WTC11 (cell line): ENCODE data around the gene SRSF1. TPM values are rescaled to one million over a fixed set of nuclear protein-coding genes. Genes with fewer than 3 reads are reported as not detected.

Source experiments
- ATAC-seq: fragments of 200-7000 bp; cut with Tn5 transposase; 2 replicates; pipeline ENCODE4 v1.10.0; 2021; ENCODE audit warnings: mild to moderate bottlenecking, moderate library complexity
- CTCF ChIA-PET: fragments of 300-600 bp; sonication (Branson Sonifier 250); formaldehyde crosslinking; loops from one replicate; lab custom pipeline; 2021; ENCODE audit warnings: antibody characterized with exemption; lab: Charles Lee
- POLR2A ChIA-PET: fragments of 350-600 bp; sonication (Branson Sonifier 250); formaldehyde crosslinking; loops from one replicate; lab custom pipeline; 2021; ENCODE audit warnings: antibody characterized with exemption; lab: Charles Lee
- DNase-seq: peaks from one replicate; pipeline ENCODE4 v3.0.0; 2021; ENCODE audit warnings: low spot score
- H3K27ac Mint-ChIP-seq: 2 replicates; pipeline ENCODE4 v1.8.0; 2021; ENCODE audit warnings: mixed read lengths
- H3K27me3 Mint-ChIP-seq: 2 replicates; pipeline ENCODE4 v1.8.0; 2021; ENCODE audit warnings: low read depth, mild to moderate bottlenecking, moderate library complexity, mixed read lengths
- H3K36me3 Mint-ChIP-seq: 2 replicates; pipeline ENCODE4 v1.8.0; 2021; ENCODE audit warnings: mixed read lengths
- H3K4me1 Mint-ChIP-seq: 2 replicates; pipeline ENCODE4 v1.8.0; 2022; ENCODE audit warnings: mixed read lengths
- H3K4me3 Mint-ChIP-seq: 2 replicates; pipeline ENCODE4 v1.8.0; 2021; ENCODE audit warnings: mild to moderate bottlenecking, moderate library complexity, mixed read lengths
- H3K9me3 Mint-ChIP-seq: 2 replicates; pipeline ENCODE4 v1.8.0; 2021; ENCODE audit warnings: mixed read lengths
- ATF1 ChIP-seq: sonication (generic); formaldehyde crosslinking; IDR thresholded peaks from 2 replicates; pipeline ENCODE4 v1.8.1; 2023; ENCODE audit warnings: mild to moderate bottlenecking, moderate library complexity, missing genetic modification reagents
- CBFB ChIP-seq: sonication (generic); formaldehyde crosslinking; IDR thresholded peaks from 2 replicates; pipeline ENCODE4 v1.8.1; 2022; ENCODE audit warnings: mild to moderate bottlenecking, low read depth, missing genetic modification reagents
- E2F1 ChIP-seq: sonication (generic); formaldehyde crosslinking; IDR thresholded peaks from 2 replicates; pipeline ENCODE4 v1.8.0; 2022; ENCODE audit warnings: mild to moderate bottlenecking, missing genetic modification reagents
- FOXK1 ChIP-seq: sonication (generic); formaldehyde crosslinking; IDR thresholded peaks from 2 replicates; pipeline ENCODE4 v1.8.0; 2022; ENCODE audit warnings: mild to moderate bottlenecking, moderate library complexity, missing genetic modification reagents
- GABPB1 ChIP-seq: sonication (generic); formaldehyde crosslinking; IDR thresholded peaks from 2 replicates; pipeline ENCODE4 v1.8.1; 2023; ENCODE audit warnings: mild to moderate bottlenecking, missing genetic modification reagents
- HMGA2 ChIP-seq: fragments of 250-450 bp; sonication (Bioruptor Pico); IDR thresholded peaks from 2 replicates; pipeline ENCODE4 v1.4.0; 2021; ENCODE audit warnings: mild to moderate bottlenecking, moderate library complexity
- JUN ChIP-seq: sonication (generic); formaldehyde crosslinking; IDR thresholded peaks from 2 replicates; pipeline ENCODE4 v1.8.0; 2023; ENCODE audit warnings: mild to moderate bottlenecking, missing genetic modification reagents
- NFE2L1 ChIP-seq: sonication (generic); formaldehyde crosslinking; IDR thresholded peaks from 2 replicates; pipeline ENCODE4 v1.8.1; 2023; ENCODE audit warnings: missing genetic modification reagents
- SMAD4 ChIP-seq: sonication (generic); formaldehyde crosslinking; IDR thresholded peaks from 2 replicates; pipeline ENCODE4 v1.8.0; 2022; ENCODE audit warnings: mild to moderate bottlenecking, missing genetic modification reagents
- ZNF281 ChIP-seq: sonication (generic); formaldehyde crosslinking; IDR thresholded peaks from 2 replicates; pipeline ENCODE4 v1.8.0; 2023; ENCODE audit warnings: mild to moderate bottlenecking, missing genetic modification reagents
- ZNF423 ChIP-seq: fragments of 250-450 bp; sonication (Bioruptor Pico); IDR thresholded peaks from 2 replicates; pipeline ENCODE4 v2.1.2; 2022; ENCODE audit warnings: mild to moderate bottlenecking, moderate library complexity
- ZNF512 ChIP-seq: sonication (generic); formaldehyde crosslinking; IDR thresholded peaks from 2 replicates; pipeline ENCODE4 v1.8.1; 2022; ENCODE audit warnings: missing genetic modification reagents, borderline replicate concordance
- total RNA-seq: library from RNA; stranded (reverse); gene quantifications from 3 replicates; pipeline ENCODE4 v1.2.3, GENCODE V29; 2021
- TF ChIP-seq, protein P1 (sequence below): fragments of 250-450 bp; sonication (Bioruptor Pico); IDR thresholded peaks from 2 replicates; pipeline ENCODE4 v1.8.0; 2021; ENCODE audit warnings: mild to moderate bottlenecking
- TF ChIP-seq, protein P2 (sequence below): sonication (generic); formaldehyde crosslinking; IDR thresholded peaks from 2 replicates; pipeline ENCODE4 v1.8.0; 2023; ENCODE audit warnings: missing genetic modification reagents, mild to moderate bottlenecking, borderline replicate concordance
- TF ChIP-seq, protein P3 (sequence below): sonication (generic); formaldehyde crosslinking; IDR thresholded peaks from 2 replicates; pipeline ENCODE4 v1.8.1; 2023; ENCODE audit warnings: mild to moderate bottlenecking, missing genetic modification reagents, borderline replicate concordance

The SRSF1 gene
- total RNA-seq, 1 experiment from 2014 or later: 387 TPM

DNA sequence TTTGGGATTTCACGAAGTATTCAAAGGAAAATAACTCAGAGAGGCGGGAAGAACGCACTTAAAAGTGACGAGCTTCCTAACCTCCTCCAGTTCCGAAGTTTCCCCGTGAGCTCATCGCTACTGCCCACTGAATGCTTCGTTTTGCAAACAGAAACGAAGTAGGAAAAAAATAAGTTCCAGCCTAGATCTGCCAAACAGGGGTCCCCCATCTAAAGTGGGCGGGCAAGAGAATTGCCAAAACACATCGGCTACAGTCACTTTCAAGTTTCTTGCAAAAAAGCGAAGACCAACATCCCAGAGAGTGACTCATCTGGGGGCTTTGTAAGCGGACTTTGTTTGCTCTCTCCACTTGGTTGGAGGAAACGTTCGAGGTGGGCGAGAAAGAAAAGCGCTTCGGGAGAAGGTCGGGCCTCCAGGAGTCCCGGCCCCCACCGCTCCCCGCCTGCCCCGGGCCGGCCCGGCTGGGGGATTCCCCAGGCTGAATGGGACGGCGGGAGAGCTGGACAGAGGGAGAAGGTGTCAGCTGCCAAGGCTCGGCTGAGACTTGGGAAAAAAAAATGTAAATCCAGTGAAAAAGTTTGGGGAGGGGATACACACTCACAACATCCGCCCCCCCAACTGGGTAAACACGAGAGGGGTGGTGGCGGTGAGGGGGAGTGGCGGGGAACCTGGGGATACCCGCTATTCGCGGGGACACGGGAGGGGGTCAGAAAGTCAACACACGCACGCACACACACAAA is 20.0 kb downstream of the SRSF1 start:
- Mint-ChIP-seq H3K9me3 (no peaks in the 10 kb centered on the region), H3K4me1 (peaks cover 69% of the 10 kb centered on the region), H3K27ac (peak overlapping the region; percentile 95), H3K4me3 (peak overlapping the region; percentile 90), H3K36me3 (peaks cover 7% of the 10 kb centered on the region; the same call in 1 of the 2 replicates), H3K27me3 (no peaks in the 10 kb centered on the region)
- peak; percentile 10; the same call in 1 of the 2 replicates for ATAC-seq
- ChIA-PET CTCF (interaction anchor here (0.6 to 3.4 kb wide), 14 partner anchors 8 to 213 kb away, joined by 3 to 13 read pairs (median 5); no protein-coding TSS in a partner anchor), POLR2A (interaction anchor here (0.7 to 1.1 kb wide), 7 partner anchors 10 to 96 kb away, joined by 3 to 6 read pairs (median 3); partner anchors contain the start of genes CUEDC1, DYNLL2 and SRSF1)
- DNase-seq: peak; percentile 40
- TF ChIP-seq ATF1 (CRISPR knock-in tag): no peak
- TF ChIP-seq E2F1 (CRISPR knock-in tag): no peak
- TF ChIP-seq FOXK1 (CRISPR knock-in tag): no peak
- no peak for TF ChIP-seq CBFB (CRISPR knock-in tag)
- TF ChIP-seq, protein P1, sequence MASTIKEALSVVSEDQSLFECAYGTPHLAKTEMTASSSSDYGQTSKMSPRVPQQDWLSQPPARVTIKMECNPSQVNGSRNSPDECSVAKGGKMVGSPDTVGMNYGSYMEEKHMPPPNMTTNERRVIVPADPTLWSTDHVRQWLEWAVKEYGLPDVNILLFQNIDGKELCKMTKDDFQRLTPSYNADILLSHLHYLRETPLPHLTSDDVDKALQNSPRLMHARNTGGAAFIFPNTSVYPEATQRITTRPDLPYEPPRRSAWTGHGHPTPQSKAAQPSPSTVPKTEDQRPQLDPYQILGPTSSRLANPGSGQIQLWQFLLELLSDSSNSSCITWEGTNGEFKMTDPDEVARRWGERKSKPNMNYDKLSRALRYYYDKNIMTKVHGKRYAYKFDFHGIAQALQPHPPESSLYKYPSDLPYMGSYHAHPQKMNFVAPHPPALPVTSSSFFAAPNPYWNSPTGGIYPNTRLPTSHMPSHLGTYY (CRISPR knock-in tag): no peak
- no peak for TF ChIP-seq ZNF281 (CRISPR knock-in tag)
- 0 out of 2 replicates have a peak, but pooled peaks have one; percentile 22 for TF ChIP-seq GABPB1
- TF ChIP-seq ZNF512 (CRISPR knock-in tag): no peak

GRCh38 chr17:57985675-57985974 is 21.4 kb downstream of the SRSF1 start:
- ATAC-seq: no peak
- peak overlapping the region; percentile 19; the same call in 1 of the 2 replicates for H3K4me3 Mint-ChIP-seq
- H3K36me3 Mint-ChIP-seq: peaks cover 18% of the 10 kb centered on the region
- TF ChIP-seq HMGA2: no peak
- TF ChIP-seq SMAD4: no peak
- TF ChIP-seq NFE2L1 (CRISPR knock-in tag): no peak
- TF ChIP-seq, protein P2, sequence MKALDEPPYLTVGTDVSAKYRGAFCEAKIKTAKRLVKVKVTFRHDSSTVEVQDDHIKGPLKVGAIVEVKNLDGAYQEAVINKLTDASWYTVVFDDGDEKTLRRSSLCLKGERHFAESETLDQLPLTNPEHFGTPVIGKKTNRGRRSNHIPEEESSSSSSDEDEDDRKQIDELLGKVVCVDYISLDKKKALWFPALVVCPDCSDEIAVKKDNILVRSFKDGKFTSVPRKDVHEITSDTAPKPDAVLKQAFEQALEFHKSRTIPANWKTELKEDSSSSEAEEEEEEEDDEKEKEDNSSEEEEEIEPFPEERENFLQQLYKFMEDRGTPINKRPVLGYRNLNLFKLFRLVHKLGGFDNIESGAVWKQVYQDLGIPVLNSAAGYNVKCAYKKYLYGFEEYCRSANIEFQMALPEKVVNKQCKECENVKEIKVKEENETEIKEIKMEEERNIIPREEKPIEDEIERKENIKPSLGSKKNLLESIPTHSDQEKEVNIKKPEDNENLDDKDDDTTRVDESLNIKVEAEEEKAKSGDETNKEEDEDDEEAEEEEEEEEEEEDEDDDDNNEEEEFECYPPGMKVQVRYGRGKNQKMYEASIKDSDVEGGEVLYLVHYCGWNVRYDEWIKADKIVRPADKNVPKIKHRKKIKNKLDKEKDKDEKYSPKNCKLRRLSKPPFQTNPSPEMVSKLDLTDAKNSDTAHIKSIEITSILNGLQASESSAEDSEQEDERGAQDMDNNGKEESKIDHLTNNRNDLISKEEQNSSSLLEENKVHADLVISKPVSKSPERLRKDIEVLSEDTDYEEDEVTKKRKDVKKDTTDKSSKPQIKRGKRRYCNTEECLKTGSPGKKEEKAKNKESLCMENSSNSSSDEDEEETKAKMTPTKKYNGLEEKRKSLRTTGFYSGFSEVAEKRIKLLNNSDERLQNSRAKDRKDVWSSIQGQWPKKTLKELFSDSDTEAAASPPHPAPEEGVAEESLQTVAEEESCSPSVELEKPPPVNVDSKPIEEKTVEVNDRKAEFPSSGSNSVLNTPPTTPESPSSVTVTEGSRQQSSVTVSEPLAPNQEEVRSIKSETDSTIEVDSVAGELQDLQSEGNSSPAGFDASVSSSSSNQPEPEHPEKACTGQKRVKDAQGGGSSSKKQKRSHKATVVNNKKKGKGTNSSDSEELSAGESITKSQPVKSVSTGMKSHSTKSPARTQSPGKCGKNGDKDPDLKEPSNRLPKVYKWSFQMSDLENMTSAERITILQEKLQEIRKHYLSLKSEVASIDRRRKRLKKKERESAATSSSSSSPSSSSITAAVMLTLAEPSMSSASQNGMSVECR (CRISPR knock-in tag): no peak
- no peak for TF ChIP-seq JUN (CRISPR knock-in tag)
- no peak for TF ChIP-seq ZNF423
- TF ChIP-seq, protein P3, sequence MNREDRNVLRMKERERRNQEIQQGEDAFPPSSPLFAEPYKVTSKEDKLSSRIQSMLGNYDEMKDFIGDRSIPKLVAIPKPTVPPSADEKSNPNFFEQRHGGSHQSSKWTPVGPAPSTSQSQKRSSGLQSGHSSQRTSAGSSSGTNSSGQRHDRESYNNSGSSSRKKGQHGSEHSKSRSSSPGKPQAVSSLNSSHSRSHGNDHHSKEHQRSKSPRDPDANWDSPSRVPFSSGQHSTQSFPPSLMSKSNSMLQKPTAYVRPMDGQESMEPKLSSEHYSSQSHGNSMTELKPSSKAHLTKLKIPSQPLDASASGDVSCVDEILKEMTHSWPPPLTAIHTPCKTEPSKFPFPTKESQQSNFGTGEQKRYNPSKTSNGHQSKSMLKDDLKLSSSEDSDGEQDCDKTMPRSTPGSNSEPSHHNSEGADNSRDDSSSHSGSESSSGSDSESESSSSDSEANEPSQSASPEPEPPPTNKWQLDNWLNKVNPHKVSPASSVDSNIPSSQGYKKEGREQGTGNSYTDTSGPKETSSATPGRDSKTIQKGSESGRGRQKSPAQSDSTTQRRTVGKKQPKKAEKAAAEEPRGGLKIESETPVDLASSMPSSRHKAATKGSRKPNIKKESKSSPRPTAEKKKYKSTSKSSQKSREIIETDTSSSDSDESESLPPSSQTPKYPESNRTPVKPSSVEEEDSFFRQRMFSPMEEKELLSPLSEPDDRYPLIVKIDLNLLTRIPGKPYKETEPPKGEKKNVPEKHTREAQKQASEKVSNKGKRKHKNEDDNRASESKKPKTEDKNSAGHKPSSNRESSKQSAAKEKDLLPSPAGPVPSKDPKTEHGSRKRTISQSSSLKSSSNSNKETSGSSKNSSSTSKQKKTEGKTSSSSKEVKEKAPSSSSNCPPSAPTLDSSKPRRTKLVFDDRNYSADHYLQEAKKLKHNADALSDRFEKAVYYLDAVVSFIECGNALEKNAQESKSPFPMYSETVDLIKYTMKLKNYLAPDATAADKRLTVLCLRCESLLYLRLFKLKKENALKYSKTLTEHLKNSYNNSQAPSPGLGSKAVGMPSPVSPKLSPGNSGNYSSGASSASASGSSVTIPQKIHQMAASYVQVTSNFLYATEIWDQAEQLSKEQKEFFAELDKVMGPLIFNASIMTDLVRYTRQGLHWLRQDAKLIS (CRISPR knock-in tag): no peak

More at GRCh38 chr17:57985675-57985974, 21.4 kb downstream of the SRSF1 start:
- Mint-ChIP-seq H3K27me3 (no peaks in the 10 kb centered on the region), H3K27ac (no peak overlapping the region), H3K4me1 (peaks cover 55% of the 10 kb centered on the region), H3K9me3 (no peaks in the 10 kb centered on the region)
- no peak for DNase-seq
- ChIA-PET CTCF (interaction anchor here (0.7 to 3.4 kb wide), 14 partner anchors 8 to 153 kb away, joined by 3 to 13 read pairs (median 5); no protein-coding TSS in a partner anchor), POLR2A (no interaction called here)
